Heart left ventricle (tissue), 16 donors: ENCODE measurements around the gene ARHGAP23. TPM values are rescaled to one million over a fixed set of nuclear protein-coding genes. Genes with fewer than 3 reads are reported as not detected.

Experiments used
- ATAC-seq, 4 donors: fragments of 200-7000 bp; cut with Tn5 transposase; one replicate each; pipeline ENCODE4 v1.9.1; 2020 to 2022; ENCODE audit warnings: moderate library complexity in 4 of 4, mild to moderate bottlenecking in 3 of 4, moderate number of reproducible peaks in 1 of 4
- DNase-seq, 5 donors: peaks; one replicate each; pipeline ENCODE4 v3.0.0-alpha.2; 2020
- H3K27ac ChIP-seq, 12 donors: fragments of 200-600 bp; sonication (generic) in 4 of 12; one replicate each; pipeline versions ENCODE4 v1.5.0 to v1.8.0; 2016 to 2022; ENCODE audit warnings: mild to moderate bottlenecking in 2 of 12
- H3K27me3 ChIP-seq, 9 donors: fragments of 200-600 bp; sonication (generic) in 2 of 9; one replicate each; pipeline versions ENCODE4 v1.5.1 to v1.8.0; 2016 to 2022; ENCODE audit warnings: mild to moderate bottlenecking in 3 of 9
- H3K36me3 ChIP-seq, 9 donors: fragments of 200-600 bp; sonication (generic) in 2 of 9; one replicate each; pipeline versions ENCODE4 v1.5.0 to v1.8.0; 2018 to 2022; ENCODE audit warnings: mild to moderate bottlenecking in 2 of 9
- H3K4me1 ChIP-seq, 12 donors: fragments of 200-600 bp; sonication (generic) in 4 of 12; one replicate each; pipeline versions ENCODE4 v1.5.0 to v1.8.0; 2016 to 2022; ENCODE audit warnings: mild to moderate bottlenecking in 3 of 12
- H3K4me3 ChIP-seq, 12 donors: fragments of 200-600 bp; sonication (generic) in 4 of 12; one replicate each; pipeline versions ENCODE4 v1.5.0 to v1.8.0; 2017 to 2022; ENCODE audit warnings: mild to moderate bottlenecking in 9 of 12, moderate library complexity in 4 of 12
- H3K9me3 ChIP-seq, 12 donors: fragments of 200-600 bp; sonication (generic) in 4 of 12; one replicate each; pipeline versions ENCODE4 v1.5.0 to v1.8.0; 2016 to 2022; ENCODE audit warnings: mild to moderate bottlenecking in 1 of 12
- CTCF ChIP-seq, 12 donors: fragments of 200-600 bp; sonication (generic) in 4 of 12; IDR thresholded peaks; one replicate each; pipeline versions ENCODE4 v1.5.0 to v1.8.0; 2018 to 2022; ENCODE audit warnings: antibody characterized with exemption in 12 of 12, mild to moderate bottlenecking in 5 of 12
- POLR2A ChIP-seq, 2 donors: fragments of 450-650 bp; IDR thresholded peaks; one replicate each; pipeline ENCODE4 v1.6.1; 2017; ENCODE audit warnings: antibody characterized with exemption in 2 of 2, mild to moderate bottlenecking in 2 of 2, moderate library complexity in 2 of 2
- WGBS, 4 donors: extraction: QIAGEN DNeasy Blood & Tissue Kit in 2 of 4; methylation state at CpG; one replicate each; pipeline versions ENCODE4 v1.1.5 to v1.1.7; 2013 to 2018; 5-methylcytosine and 5-hydroxymethylcytosine counted together
- intact Hi-C, 10 donors: fragments of 100-400 bp; cut with DNase I; formaldehyde crosslinking; loops; one replicate each; pipeline versions ENCODE4 v1.11.1 to v1.14.2; 2022
- polyA plus RNA-seq, 2 donors: library from polyadenylated mRNA; stranded (reverse); fragments of 200-250 nt; gene quantifications; one replicate each; pipeline ENCODE4 v1.2.3, GENCODE V29; 2013
- total RNA-seq, 9 donors: library from RNA; depleted of rRNA in 2 of 9; stranded (reverse); fragments of >200 nt in 2 of 9; fragmentation: NEBNext Ultra II Directional in 3 of 9; extraction: Animal tissue kit (Norgen Biotek cat#: 25700) in 3 of 9; gene quantifications; one replicate each; pipeline versions ENCODE4 v1.1.0 to v1.2.4, GENCODE V29; 2016 to 2023
- donor health status: ischemic (EF 13 %, LVEDD 7.1; RV severe dilation, severe dysfunction).
- donor health status: healthy with polysubstance abuse.
- donor health status: DM: no; HTN: yes; CAD: no.
- donor health status: DM: no; HTN: no; CAD: no.
- donor health status: ischemic (EF 25% LVEDD 6.9; RV normal size, moderate dysfunction).
- donor health status: ischemic (EF 25% LVEDD 5.7; RV mildly dilated, moderate dysfunction).
- donor health status: healthy.
- donor health status: DM: yes; HTN: yes; CAD: no.
- donor health status: ischemic (EF 35%, LVEDD 5.7; RV mildly dilated, moderate dysfunction).
- donor health status: nonischemic (EF 11% LVEDD 7.7; RV severe dilation, severe dysfunction).
- donor health status: DM: yes; HTN: yes; CAD: no.
- donor health status: PGD.
- donor health status: ischemic (EF 29% LVEDD 5.4; RV normal size, mild dysfunction).
- donor health status: nonischemic (EF 23%, LVEDD 6.1; RV moderate dilation, normal function).

ARHGAP23 gene
- total and polyA plus RNA-seq, 11 donors, result 28.0 to 73.1 (median 66.3) TPM

GRCh38 chr17:38439436-38439835, 11.2 kb downstream of the ARHGAP23 start:
- TF ChIP-seq POLR2A (IDR thresholded peaks at IDR 0.05) (no peak), CTCF (IDR thresholded peaks at IDR 0.05) (no peak)
- Histone ChIP-seq H3K27me3 (no peaks in the 10 kb centered on the region), H3K27ac (peak overlapping the region in 9 of 12 donors; percentile 74 to 95 (median 79)), H3K36me3 (peaks cover 0 to 3% (median 0%) of the 10 kb centered on the region in 9 donors), H3K9me3 (no peaks in the 10 kb centered on the region), H3K4me1 (peaks cover 9 to 82% (median 42%) of the 10 kb centered on the region in 12 donors), H3K4me3 (no peak overlapping the region)
- DNase-seq (no peak), ATAC-seq (no peak)
- intact Hi-C loops, result no loop called here
- 65 to 75% (median 73%) methylated on average over 5 of the region's 5 CpGs for WGBS, 4 donors

- Histone ChIP-seq H3K9me3 (no peaks in the 10 kb centered on the region), H3K4me1 (peaks cover 9 to 72% (median 42%) of the 10 kb centered on the region in 12 donors), H3K4me3 (peak overlapping the region in 1 of 12 donors; percentile 4), H3K27ac (peak overlapping the region; percentile 41 to 95 (median 76)), H3K36me3 (peaks cover 0 to 3% (median 0%) of the 10 kb centered on the region in 9 donors), H3K27me3 (no peaks in the 10 kb centered on the region)
- WGBS, 4 donors, result 56 to 63% (median 61%) methylated on average over 16 of the region's 16 CpGs
- ATAC-seq (peak; percentile 75 to 87 (median 82)), DNase-seq (peak in 4 of 5 donors; percentile 64 to 83 (median 70))
- intact Hi-C loops, result loop anchor here in 5 of 10 donors (5.0 kb wide), 2 partner anchors 41 to 46 kb away; no protein-coding TSS in a partner anchor
- TF ChIP-seq POLR2A (IDR thresholded peaks at IDR 0.05), result peak in 1 of 2 donors; percentile 33
- TF ChIP-seq CTCF (IDR thresholded peaks at IDR 0.05), result no peak
Observed at GRCh38 chr17:38440614-38441397, 12.5 kb downstream of the ARHGAP23 start.

- peak; percentile 36 to 49 (median 40) for ATAC-seq
- DNase-seq, result peak in 2 of 5 donors; percentile 33 to 56
- H3K36me3 ChIP-seq, result peaks cover 0 to 3% (median 0%) of the 10 kb centered on the region in 9 donors
- H3K27me3 ChIP-seq, result no peaks in the 10 kb centered on the region
- H3K9me3 ChIP-seq, result no peaks in the 10 kb centered on the region
- peak overlapping the region; percentile 49 to 95 (median 76) for H3K27ac ChIP-seq
- TF ChIP-seq POLR2A (IDR thresholded peaks at IDR 0.05), result no peak
- TF ChIP-seq CTCF (IDR thresholded peaks at IDR 0.05), result no peak
- peaks cover 9 to 65% (median 42%) of the 10 kb centered on the region in 12 donors for H3K4me1 ChIP-seq
- intact Hi-C loops, result loop anchor here in 5 of 10 donors (5.0 kb wide), 2 partner anchors 41 to 46 kb away; no protein-coding TSS in a partner anchor
- H3K4me3 ChIP-seq, result peak overlapping the region in 1 of 12 donors; percentile 4
- WGBS, 4 donors, result 52 to 59% (median 56%) methylated on average over 9 of the region's 9 CpGs
Observed at GRCh38 chr17:38441429-38442061, 13.3 kb downstream of the ARHGAP23 start.

GRCh38 chr17:38442548-38442947, 14.3 kb downstream of the ARHGAP23 start:
- DNase-seq, result peak in 2 of 5 donors; percentile 58 to 71
- intact Hi-C loops, result loop anchor here in 5 of 10 donors (5.0 kb wide), 2 partner anchors 40 to 45 kb away; no protein-coding TSS in a partner anchor
- Histone ChIP-seq H3K9me3 (no peaks in the 10 kb centered on the region), H3K27me3 (no peaks in the 10 kb centered on the region), H3K36me3 (no peaks in the 10 kb centered on the region), H3K4me1 (peaks cover 9 to 67% (median 45%) of the 10 kb centered on the region in 12 donors), H3K27ac (peak overlapping the region in 11 of 12 donors; percentile 69 to 95 (median 77)), H3K4me3 (no peak overlapping the region)
- ATAC-seq, result peak in 3 of 4 donors; percentile 21 to 49 (median 46)
- no peak for TF ChIP-seq POLR2A (IDR thresholded peaks at IDR 0.05)
- TF ChIP-seq CTCF (IDR thresholded peaks at IDR 0.05), result no peak
- WGBS, 4 donors, result 16 to 29% (median 25%) methylated on average over 4 of the region's 4 CpGs
